Body of pancreas (tissue), 4 donors: ENCODE measurements around the gene HNF1A.
A peak's percentile ranks its signal among the peaks of the same experiment; 100 is the strongest.

Experiments used
- POLR2A ChIP-seq, 3 donors: fragments of 450-650 bp; IDR thresholded peaks; one replicate each; pipeline ENCODE4 v1.6.1; 2016; ENCODE audit warnings: antibody characterized with exemption in 3 of 3, mild to moderate bottlenecking in 2 of 3
- TF ChIP-seq, protein P1 (sequence below), 7 experiments: fragments of 450-650 bp in 4 of 7; fragments of 200-600 bp in 3 of 7; sonication (generic) in 3 of 7; IDR thresholded peaks; one replicate each; pipeline ENCODE4 v1.5.1; 2016 to 2019; ENCODE audit warnings: antibody characterized with exemption in 7 of 7

DNA sequence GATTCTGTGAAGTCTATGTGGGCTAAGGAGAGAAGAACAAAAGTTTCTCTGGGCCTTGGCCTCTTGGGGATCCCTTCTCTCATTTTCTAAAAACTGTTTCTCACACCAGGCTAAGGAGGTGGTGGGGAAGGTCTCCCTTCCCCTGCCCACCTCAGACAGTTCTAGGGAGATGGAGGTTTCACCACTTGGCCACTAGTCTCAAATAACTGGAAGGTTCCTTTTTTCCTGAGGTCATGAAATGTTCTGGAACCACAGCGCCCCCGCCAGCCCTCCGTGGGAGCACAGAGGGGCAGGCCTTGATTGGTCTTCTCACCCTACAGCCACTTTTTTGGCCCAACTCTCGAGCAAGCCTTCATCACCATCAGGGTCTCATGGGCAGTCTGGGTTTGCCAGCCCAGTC, 25.3 kb downstream of the HNF1A start:
- TF ChIP-seq, protein P1, sequence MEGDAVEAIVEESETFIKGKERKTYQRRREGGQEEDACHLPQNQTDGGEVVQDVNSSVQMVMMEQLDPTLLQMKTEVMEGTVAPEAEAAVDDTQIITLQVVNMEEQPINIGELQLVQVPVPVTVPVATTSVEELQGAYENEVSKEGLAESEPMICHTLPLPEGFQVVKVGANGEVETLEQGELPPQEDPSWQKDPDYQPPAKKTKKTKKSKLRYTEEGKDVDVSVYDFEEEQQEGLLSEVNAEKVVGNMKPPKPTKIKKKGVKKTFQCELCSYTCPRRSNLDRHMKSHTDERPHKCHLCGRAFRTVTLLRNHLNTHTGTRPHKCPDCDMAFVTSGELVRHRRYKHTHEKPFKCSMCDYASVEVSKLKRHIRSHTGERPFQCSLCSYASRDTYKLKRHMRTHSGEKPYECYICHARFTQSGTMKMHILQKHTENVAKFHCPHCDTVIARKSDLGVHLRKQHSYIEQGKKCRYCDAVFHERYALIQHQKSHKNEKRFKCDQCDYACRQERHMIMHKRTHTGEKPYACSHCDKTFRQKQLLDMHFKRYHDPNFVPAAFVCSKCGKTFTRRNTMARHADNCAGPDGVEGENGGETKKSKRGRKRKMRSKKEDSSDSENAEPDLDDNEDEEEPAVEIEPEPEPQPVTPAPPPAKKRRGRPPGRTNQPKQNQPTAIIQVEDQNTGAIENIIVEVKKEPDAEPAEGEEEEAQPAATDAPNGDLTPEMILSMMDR (IDR thresholded peaks at IDR 0.05), result peak in 4 of 7 experiments; percentile 26 to 44 (median 40)
- no peak for TF ChIP-seq POLR2A (IDR thresholded peaks at IDR 0.05)
